NCI-H1417 (cell line): Measurements from ENCODE around the gene STAMBPL1.
"Not testable (repeated sequence)": the region's sequence is repeated elsewhere in the genome, so short reads cannot be mapped to it uniquely, and the experiment has no call there.

Source experiments
- DNase-seq, 3 experiments: peaks; one replicate each; lab custom pipeline; 2025; lab: John Stamatoyannopoulos, UW

STAMBPL1 gene

GRCh38 chr10:88857831-88858230, 22.2 kb upstream of the STAMBPL1 start:
- DNase-seq = no peak

GRCh38 chr10:88858491-88858890, 21.6 kb upstream of the STAMBPL1 start:
- no peak for DNase-seq

- no peak for DNase-seq
These were observed 19.0 kb upstream of the STAMBPL1 start for GRCh38 chr10:88861036-88861435.

- DNase-seq = peak in 1 of 3 experiments; percentile 3
These were observed 14.7 kb upstream of the STAMBPL1 start for GRCh38 chr10:88865281-88865876.

GRCh38 chr10:88866454-88866853, 13.6 kb upstream of the STAMBPL1 start:
- no peak for DNase-seq

- no peak for DNase-seq
These were observed 10.0 kb upstream of the STAMBPL1 start for GRCh38 chr10:88870089-88870488.

- no peak for DNase-seq
These were observed 6.3 kb upstream of the STAMBPL1 start for GRCh38 chr10:88873757-88874156.

- no peak for DNase-seq
These were observed 5.8 kb upstream of the STAMBPL1 start for GRCh38 chr10:88874281-88874680.

- DNase-seq = no peak
These were observed 5.0 kb upstream of the STAMBPL1 start for GRCh38 chr10:88875081-88875480.

- DNase-seq = no peak
These were observed 2.7 kb upstream of the STAMBPL1 start for GRCh38 chr10:88877298-88877697.

- DNase-seq = peak; percentile 66 to 86 (median 83)
These were observed 434 bp downstream of the STAMBPL1 start for GRCh38 chr10:88880282-88881076.

- DNase-seq = peak in 1 of 3 experiments; percentile 52
These were observed 1.3 kb downstream of the STAMBPL1 start for GRCh38 chr10:88881320-88881719.

GRCh38 chr10:88881922-88882645, 2.0 kb downstream of the STAMBPL1 start:
- DNase-seq = no peak

GRCh38 chr10:88882646-88883447, 2.8 kb downstream of the STAMBPL1 start:
- DNase-seq = not testable (repeated sequence)

GRCh38 chr10:88883448-88883809, 3.4 kb downstream of the STAMBPL1 start:
- no peak for DNase-seq

GRCh38 chr10:88886557-88886956, 6.5 kb downstream of the STAMBPL1 start:
- DNase-seq = no peak

GRCh38 chr10:88888810-88889445, 8.9 kb downstream of the STAMBPL1 start:
- DNase-seq = no peak

GRCh38 chr10:88889559-88890337, 9.7 kb downstream of the STAMBPL1 start:
- DNase-seq = no peak

- no peak for DNase-seq
These were observed 10.8 kb downstream of the STAMBPL1 start for GRCh38 chr10:88890681-88891381.
